ENCODE data around the gene LAMA2. TPM values are rescaled to one million over a fixed set of nuclear protein-coding genes. Genes with fewer than 3 reads are reported as not detected.
A peak's percentile ranks its signal among the peaks of the same experiment; 100 is the strongest.

The LAMA2 gene
- total RNA-seq, 2 donors from 2014 or later, result 3.6 to 7.5 TPM

DNA sequence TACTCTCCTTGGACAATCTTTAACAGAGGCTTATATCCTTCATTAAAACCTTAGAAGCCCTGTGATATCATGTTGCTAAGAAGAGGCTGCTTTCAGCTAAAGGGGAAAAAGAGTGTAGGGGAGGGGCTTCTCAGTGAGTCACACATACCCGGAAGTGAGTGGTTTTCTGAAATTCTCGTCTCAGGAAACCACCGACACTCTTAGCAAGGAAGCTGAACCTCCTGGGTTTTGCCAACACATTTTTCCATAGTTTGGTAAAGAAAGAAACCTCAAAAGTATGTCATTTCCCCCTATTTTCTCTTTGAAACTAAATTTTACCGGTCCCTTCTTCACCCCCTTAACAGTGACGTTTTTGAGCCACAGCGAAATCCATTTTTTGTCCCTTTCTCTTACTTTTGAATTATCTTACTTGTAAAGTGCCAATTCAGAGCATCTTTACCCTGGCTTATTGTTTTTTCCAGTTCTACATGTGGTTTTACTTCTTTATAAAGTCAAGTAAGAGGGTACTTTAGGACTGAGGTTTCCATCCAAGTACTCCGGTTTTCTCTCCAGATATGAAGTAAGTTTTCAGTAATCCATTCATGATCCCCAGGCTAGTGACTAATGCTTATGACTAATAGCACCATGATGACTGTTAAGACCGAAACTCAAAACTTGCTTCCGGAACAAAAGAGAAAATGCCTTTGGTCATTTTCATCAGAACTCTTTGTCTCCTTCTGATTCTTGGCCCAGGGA is 607.8 kb downstream of the LAMA2 start:
- no peaks in the 10 kb centered on the region for H3K4me1 ChIP-seq
- no peaks in the 10 kb centered on the region for H3K27me3 ChIP-seq
- H3K36me3 ChIP-seq, result no peaks in the 10 kb centered on the region
- no peak for TF ChIP-seq CTCF (IDR thresholded peaks at IDR 0.05)
- no peaks in the 10 kb centered on the region for H3K9me3 ChIP-seq
- H3K4me3 ChIP-seq, result no peak overlapping the region
- DNase-seq, result peak; percentile 29
- H3K27ac ChIP-seq, result peak overlapping the region; percentile 84
- no peak overlapping the region for H3K9ac ChIP-seq (ENCODE audit: low read depth in 2 of 2, low read length in 2 of 2)
- intact Hi-C loops (cut with DNase I), result no loop called here

- no peaks in the 10 kb centered on the region for H3K36me3 ChIP-seq
- no peak for DNase-seq
- intact Hi-C loops (cut with DNase I), result no loop called here
- no peaks in the 10 kb centered on the region for H3K4me1 ChIP-seq
- TF ChIP-seq CTCF (IDR thresholded peaks at IDR 0.05), result no peak
- H3K9me3 ChIP-seq, result no peaks in the 10 kb centered on the region
- no peaks in the 10 kb centered on the region for H3K27me3 ChIP-seq
- no peak overlapping the region for H3K4me3 ChIP-seq
- H3K9ac ChIP-seq (ENCODE audit: low read depth in 2 of 2, low read length in 2 of 2), result no peak overlapping the region
- H3K27ac ChIP-seq, result peak overlapping the region; percentile 84
Measured at GRCh38 chr6:129491436-129491835, 608.5 kb downstream of the LAMA2 start.

GRCh38 chr6:129492260-129492659 is 609.3 kb downstream of the LAMA2 start:
- Histone ChIP-seq H3K9me3 (no peaks in the 10 kb centered on the region), H3K27me3 (no peaks in the 10 kb centered on the region), H3K9ac (ENCODE audit: low read depth in 2 of 2, low read length in 2 of 2) (no peak overlapping the region), H3K4me3 (no peak overlapping the region), H3K36me3 (no peaks in the 10 kb centered on the region), H3K27ac (no peak overlapping the region), H3K4me1 (no peaks in the 10 kb centered on the region)
- no peak for TF ChIP-seq CTCF (IDR thresholded peaks at IDR 0.05)
- no peak for DNase-seq
- intact Hi-C loops (cut with DNase I), result no loop called here

GRCh38 chr6:129493354-129493902 is 610.5 kb downstream of the LAMA2 start:
- Histone ChIP-seq H3K4me1 (no peaks in the 10 kb centered on the region), H3K4me3 (no peak overlapping the region), H3K27me3 (no peaks in the 10 kb centered on the region), H3K9me3 (no peaks in the 10 kb centered on the region), H3K9ac (ENCODE audit: low read depth in 2 of 2, low read length in 2 of 2) (no peak overlapping the region), H3K27ac (no peak overlapping the region), H3K36me3 (no peaks in the 10 kb centered on the region)
- intact Hi-C loops (cut with DNase I), result no loop called here
- no peak for DNase-seq
- TF ChIP-seq CTCF (IDR thresholded peaks at IDR 0.05), result no peak

- Histone ChIP-seq H3K9ac (ENCODE audit: low read depth in 2 of 2, low read length in 2 of 2) (no peak overlapping the region), H3K36me3 (no peaks in the 10 kb centered on the region), H3K27ac (no peak overlapping the region), H3K9me3 (no peaks in the 10 kb centered on the region), H3K4me1 (no peaks in the 10 kb centered on the region), H3K27me3 (no peaks in the 10 kb centered on the region), H3K4me3 (no peak overlapping the region)
- intact Hi-C loops (cut with DNase I), result no loop called here
- TF ChIP-seq CTCF (IDR thresholded peaks at IDR 0.05), result no peak
- DNase-seq, result no peak
Measured at GRCh38 chr6:129494099-129494498, 611.2 kb downstream of the LAMA2 start.

All from colonic mucosa (tissue), 4 donors.